HEK293 (cell line): ENCODE results near the gene CILP.

Source experiments
- BCL11B ChIP-seq: fragments of 450-650 bp; formaldehyde crosslinking; IDR thresholded peaks from 2 replicates; pipeline ENCODE4 v1.5.1; 2016; ENCODE audit warnings: low read depth, missing biosample characterization, missing genetic modification characterization
- CTCF ChIP-seq: fragments of 450-650 bp; formaldehyde crosslinking; IDR thresholded peaks from 2 replicates; pipeline ENCODE4 v1.5.1; 2016; ENCODE audit warnings: missing biosample characterization, missing genetic modification characterization
- HOXA7 ChIP-seq: sonication (generic); formaldehyde crosslinking; IDR thresholded peaks from 2 replicates; pipeline ENCODE4 v1.8.1; 2022; ENCODE audit warnings: missing genetic modification reagents, borderline replicate concordance
- INSM2 ChIP-seq: fragments of 450-650 bp; formaldehyde crosslinking; IDR thresholded peaks from 2 replicates; pipeline ENCODE4 v1.5.1; 2016; ENCODE audit warnings: missing biosample characterization, missing genetic modification characterization
- YY1 ChIP-seq: fragments of 450-650 bp; formaldehyde crosslinking; IDR thresholded peaks from 2 replicates; pipeline ENCODE4 v1.5.1; 2018; ENCODE audit warnings: missing biosample characterization, missing genetic modification characterization
- ZBTB1 ChIP-seq: fragments of 450-650 bp; formaldehyde crosslinking; IDR thresholded peaks from 2 replicates; pipeline ENCODE4 v1.5.1; 2016; ENCODE audit warnings: missing biosample characterization, missing genetic modification characterization

- TF ChIP-seq YY1, result no peak
- TF ChIP-seq INSM2 (tag by site-specific recombination), result no peak
- no peak for TF ChIP-seq ZBTB1 (tag by site-specific recombination)
- TF ChIP-seq CTCF (tag by site-specific recombination), result no peak
- TF ChIP-seq HOXA7 (CRISPR knock-in tag), result no peak
- TF ChIP-seq BCL11B (tag by site-specific recombination), result no peak
These were observed 19.3 kb downstream of the CILP start for GRCh38 chr15:65192016-65192415.
